Measurements from ENCODE around the gene TASP1. TPM values are rescaled to one million over a fixed set of nuclear protein-coding genes. Genes with fewer than 3 reads are reported as not detected.

The TASP1 gene
- total and polyA plus RNA-seq, 2 donors (not counting 3 experiments of a cell fraction or from before 2014, with no cell fraction given): 3.5 to 8.9 TPM

DNA sequence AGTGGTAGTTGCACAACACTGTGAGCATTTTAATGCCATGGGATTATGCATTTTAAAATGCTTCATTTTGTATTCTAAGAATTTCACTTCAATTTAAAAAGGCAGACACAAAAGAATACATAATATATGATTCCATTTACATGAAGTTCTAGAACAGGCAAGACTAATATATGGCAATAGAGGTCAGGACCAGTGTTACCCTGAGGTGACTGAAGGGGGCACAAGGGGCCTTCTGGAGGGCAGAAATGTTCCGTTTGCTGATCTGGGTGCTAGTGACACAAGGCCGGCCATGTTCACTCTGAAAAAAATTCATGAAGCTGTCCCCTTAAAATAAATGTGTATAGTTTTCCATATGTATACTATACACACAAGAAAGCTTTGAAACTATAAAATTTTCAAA is 28.5 kb downstream of the TASP1 start:
- intact Hi-C loops (cut with micrococcal nuclease) (no loop called here), dilution Hi-C loops (cut with MboI; ENCODE audit: extremely low pct_ligation_motif_present, low sequenced_read_pairs) (no loop called here)
- no peak for DNase-seq (ENCODE audit: low read depth, low spot score)
- TF ChIP-seq EZH2 (IDR thresholded peaks at IDR 0.05; ENCODE audit: borderline replicate concordance, low read depth, low read length, severe bottlenecking) (no peak), POLR2A (IDR thresholded peaks at IDR 0.05; ENCODE audit: low read depth, low read length) (no peak), FOS (IDR thresholded peaks at IDR 0.05; ENCODE audit: borderline replicate concordance, insufficient read depth, low read length) (no peak), GATA2 (IDR thresholded peaks at IDR 0.05; ENCODE audit: insufficient read depth, insufficient read length, low read depth, low read length) (no peak), JUN (IDR thresholded peaks at IDR 0.05; ENCODE audit: borderline replicate concordance, insufficient read depth, insufficient read length, low read depth) (no peak), POLR2AphosphoS5 (IDR thresholded peaks at IDR 0.05; ENCODE audit: insufficient read depth, low read depth, low read length) (no peak), MYC (IDR thresholded peaks at IDR 0.05; ENCODE audit: low read depth, low read length) (no peak)
- TF ChIP-seq, protein P1, sequence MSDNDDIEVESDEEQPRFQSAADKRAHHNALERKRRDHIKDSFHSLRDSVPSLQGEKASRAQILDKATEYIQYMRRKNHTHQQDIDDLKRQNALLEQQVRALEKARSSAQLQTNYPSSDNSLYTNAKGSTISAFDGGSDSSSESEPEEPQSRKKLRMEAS (IDR thresholded peaks at IDR 0.05; ENCODE audit: insufficient read depth, insufficient read length): no peak
- TF ChIP-seq, protein P2, sequence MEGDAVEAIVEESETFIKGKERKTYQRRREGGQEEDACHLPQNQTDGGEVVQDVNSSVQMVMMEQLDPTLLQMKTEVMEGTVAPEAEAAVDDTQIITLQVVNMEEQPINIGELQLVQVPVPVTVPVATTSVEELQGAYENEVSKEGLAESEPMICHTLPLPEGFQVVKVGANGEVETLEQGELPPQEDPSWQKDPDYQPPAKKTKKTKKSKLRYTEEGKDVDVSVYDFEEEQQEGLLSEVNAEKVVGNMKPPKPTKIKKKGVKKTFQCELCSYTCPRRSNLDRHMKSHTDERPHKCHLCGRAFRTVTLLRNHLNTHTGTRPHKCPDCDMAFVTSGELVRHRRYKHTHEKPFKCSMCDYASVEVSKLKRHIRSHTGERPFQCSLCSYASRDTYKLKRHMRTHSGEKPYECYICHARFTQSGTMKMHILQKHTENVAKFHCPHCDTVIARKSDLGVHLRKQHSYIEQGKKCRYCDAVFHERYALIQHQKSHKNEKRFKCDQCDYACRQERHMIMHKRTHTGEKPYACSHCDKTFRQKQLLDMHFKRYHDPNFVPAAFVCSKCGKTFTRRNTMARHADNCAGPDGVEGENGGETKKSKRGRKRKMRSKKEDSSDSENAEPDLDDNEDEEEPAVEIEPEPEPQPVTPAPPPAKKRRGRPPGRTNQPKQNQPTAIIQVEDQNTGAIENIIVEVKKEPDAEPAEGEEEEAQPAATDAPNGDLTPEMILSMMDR (IDR thresholded peaks at IDR 0.05; ENCODE audit: extremely low read depth in 1 of 2, insufficient read depth in 1 of 2, low read depth in 1 of 2, low read length in 2 of 2): no peak
- Histone ChIP-seq H4K20me1 (replicated peaks; ENCODE audit: control insufficient read depth, extremely low read depth, insufficient read depth, low read length) (no peaks in the 10 kb centered on the region), H3K9ac (replicated peaks; ENCODE audit: extremely low read depth, insufficient read depth, low read length) (no peak overlapping the region), H3K9me1 (replicated peaks; ENCODE audit: control insufficient read depth, extremely low read depth, insufficient read depth, low read length) (no peaks in the 10 kb centered on the region), H3K4me2 (ENCODE audit: insufficient read depth, low read length) (no peak overlapping the region), H3K36me3 (ENCODE audit: control insufficient read depth in 2 of 2, extremely low read depth in 1 of 2, insufficient read depth in 2 of 2, low read length in 2 of 2) (no peaks in the 10 kb centered on the region), H3K4me1 (ENCODE audit: control insufficient read depth, extremely low read depth, insufficient read depth, low read length) (peaks cover 3% of the 10 kb centered on the region), H3K27me3 (ENCODE audit: control insufficient read depth in 2 of 2, insufficient read depth in 2 of 2, low read length in 2 of 2) (no peaks in the 10 kb centered on the region), H2AFZ (ENCODE audit: low read depth, low read length) (no peak overlapping the region), H3K4me3 (replicated peaks in 1 of 3; ENCODE audit: insufficient read depth in 1 of 3, low read depth in 1 of 3, low read length in 3 of 3) (no peak overlapping the region), H3K79me2 (ENCODE audit: control insufficient read depth, insufficient read depth, low read length) (no peaks in the 10 kb centered on the region), H3K27ac (ENCODE audit: insufficient read depth, low read depth, low read length) (no peak overlapping the region), H3K9me3 (replicated peaks; ENCODE audit: control insufficient read depth, insufficient read depth, low read length) (no peaks in the 10 kb centered on the region)
- BruUV-seq (replicated peaks): no TSS peak
- CTCF ChIA-PET: interaction anchor here (2.4 kb wide), 1 partner anchor 64 kb away, joined by 9 read pairs; no protein-coding TSS in a partner anchor
- FAIRE-seq: no peak
- POLR2A ChIA-PET: no interaction called here

Data from endothelial cell of umbilical vein (primary cell).